K562 (cell line): ENCODE measurements around the gene DHRS2. TPM values are rescaled to one million over a fixed set of nuclear protein-coding genes. Genes with fewer than 3 reads are reported as not detected.

Experiments
- ETV1 ChIP-seq: fragments of 450-650 bp; conservative IDR thresholded peaks from 2 replicates; pipeline ENCODE4 v1.6.1; 2016; ENCODE audit warnings: missing genetic modification characterization, control low read depth, low read depth, missing compliant biosample characterization
- EWSR1 ChIP-seq: fragments of 450-650 bp; IDR thresholded peaks from 2 replicates; pipeline ENCODE4 v1.6.1; 2018; ENCODE audit warnings: borderline replicate concordance, mild to moderate bottlenecking, low read depth, moderate library complexity; ENCODE audit not compliant: partially characterized antibody
- GATAD2A ChIP-seq: fragments of 450-650 bp; IDR thresholded peaks from 2 replicates; pipeline ENCODE4 v1.6.1; 2017
- HNRNPUL1 ChIP-seq: fragments of 200-400 bp; formaldehyde crosslinking; IDR thresholded peaks from 2 replicates; pipeline ENCODE4 v1.6.1; 2017; ENCODE audit warnings: low read length
- IFI16 ChIP-seq: fragments of 250-450 bp; sonication (Bioruptor Pico); IDR thresholded peaks from 2 replicates; pipeline ENCODE4 v2.1.2; 2022; ENCODE audit warnings: mild to moderate bottlenecking, inconsistent platforms
- ILK ChIP-seq: fragments of 450-650 bp; IDR thresholded peaks from 2 replicates; pipeline ENCODE4 v1.6.1; 2016; ENCODE audit warnings: missing genetic modification characterization, low read depth, mild to moderate bottlenecking, missing compliant biosample characterization, moderate library complexity, borderline replicate concordance
- MAZ ChIP-seq, 2 experiments: fragments of 450-650 bp in 1 of 2; sonication (generic) in 1 of 2; formaldehyde crosslinking; IDR thresholded peaks in 1 of 2; conservative IDR thresholded peaks in 1 of 2; 2 replicates each; pipeline versions ENCODE4 v1.4.0 to v1.5.0; 2020; ENCODE audit warnings: mild to moderate bottlenecking in 1 of 2, missing genetic modification reagents in 1 of 2
- NCOA2 ChIP-seq, 2 experiments: fragments of 450-650 bp; IDR thresholded peaks; 2 replicates each; pipeline ENCODE4 v1.6.1; 2018; ENCODE audit warnings: mild to moderate bottlenecking in 2 of 2, moderate library complexity in 1 of 2; ENCODE audit not compliant: partially characterized antibody in 2 of 2
- NFYB ChIP-seq: IDR thresholded peaks from 2 replicates; pipeline ENCODE4 v1.6.1; 2011; ENCODE audit warnings: mild to moderate bottlenecking, moderate library complexity; ENCODE audit not compliant: insufficient read length; ENCODE audit errors: extremely low read depth
- NR2F6 ChIP-seq: fragments of 450-650 bp; formaldehyde crosslinking; IDR thresholded peaks from 2 replicates; pipeline ENCODE4 v1.4.0; 2020; ENCODE audit warnings: mild to moderate bottlenecking
- PML ChIP-seq: IDR thresholded peaks from 2 replicates; pipeline ENCODE4 v1.6.1; 2012; ENCODE audit warnings: low read length, inconsistent platforms
- TEAD2 ChIP-seq: fragments of 450-650 bp; IDR thresholded peaks from 2 replicates; pipeline ENCODE4 v1.6.1; 2016; ENCODE audit warnings: missing genetic modification characterization, control low read depth, missing compliant biosample characterization
- TRIM28 ChIP-seq: fragments of 450-650 bp; IDR thresholded peaks from 2 replicates; pipeline ENCODE4 v1.6.1; 2017
- U2AF1 ChIP-seq: fragments of 200-400 bp; formaldehyde crosslinking; optimal IDR thresholded peaks from 2 replicates; pipeline ENCODE3; 2017; ENCODE audit warnings: mild to moderate bottlenecking, low read depth, low read length, moderate library complexity
- ZKSCAN8 ChIP-seq: fragments of 200-800 bp; sonication (Bioruptor generic); IDR thresholded peaks from 2 replicates; pipeline ENCODE4 v1.6.1; 2016; ENCODE audit warnings: missing genetic modification characterization, missing compliant biosample characterization
- ZNF24 ChIP-seq: fragments of 450-650 bp; IDR thresholded peaks from 2 replicates; pipeline ENCODE4 v1.6.1; 2016
- ZNF445 ChIP-seq: fragments of 250-450 bp; sonication (Bioruptor Pico); IDR thresholded peaks from 2 replicates; pipeline ENCODE4 v1.4.0; 2020; ENCODE audit warnings: low read depth, mild to moderate bottlenecking, moderate library complexity
- ZNF699 ChIP-seq: fragments of 250-450 bp; sonication (Bioruptor Pico); IDR thresholded peaks from 2 replicates; pipeline ENCODE4 v1.8.0; 2021; ENCODE audit warnings: mild to moderate bottlenecking, moderate library complexity; ENCODE audit not compliant: insufficient replicate concordance
- polyA plus RNA-seq, 8 experiments: library from polyadenylated mRNA; depleted of rRNA in 4 of 8; stranded (reverse) in 5 of 8; unstranded in 3 of 8; fragments of >200 nt; fragmentation: Nextera tagmentation in 2 of 8; fragmentation: Illumina TruSeq in 1 of 8; extraction: Ambion mirVana in 2 of 8; extraction: Trizol in 1 of 8; gene quantifications; 2 replicates each; pipeline versions ENCODE4 v1.2.1 to v1.2.3, GENCODE V29; 2011 to 2014; ENCODE audit warnings: inconsistent platforms in 1 of 8, missing spikeins in 1 of 8
- total RNA-seq, 7 experiments: library from RNA; depleted of rRNA in 6 of 7; stranded (reverse); fragments of >200 nt in 6 of 7; fragmentation: Illumina TruSeq in 2 of 7; extraction: Trizol in 2 of 7; gene quantifications; 2 replicates each; pipeline versions ENCODE4 v1.2.1 to v1.2.3, GENCODE V29; 2011 to 2021; ENCODE audit warnings: low replicate concordance in 1 of 7
- TF ChIP-seq, protein P1 (sequence below): sonication (generic); formaldehyde crosslinking; IDR thresholded peaks from 2 replicates; pipeline ENCODE4 v1.8.0; 2023; ENCODE audit warnings: mild to moderate bottlenecking, missing genetic modification reagents
- TF ChIP-seq, protein P2 (sequence below): fragments of 250-450 bp; sonication (Bioruptor Pico); IDR thresholded peaks from 2 replicates; pipeline ENCODE4 v1.6.1; 2021; ENCODE audit warnings: mild to moderate bottlenecking
- TF ChIP-seq, protein P3 (sequence below): IDR thresholded peaks from 2 replicates; pipeline ENCODE4 v1.6.1; 2011; ENCODE audit warnings: borderline replicate concordance, low read depth, mild to moderate bottlenecking, moderate library complexity, low read length; ENCODE audit not compliant: insufficient read depth, poor library complexity, severe bottlenecking
- TF ChIP-seq, protein P4 (sequence below): fragments of 450-650 bp; formaldehyde crosslinking; conservative IDR thresholded peaks from 2 replicates; pipeline ENCODE4 v1.4.0; 2022; ENCODE audit warnings: mild to moderate bottlenecking, missing genetic modification characterization
- TF ChIP-seq, protein P5 (sequence below): fragments of 250-450 bp; sonication (Bioruptor Pico); IDR thresholded peaks from 2 replicates; pipeline ENCODE4 v1.8.0; 2021; ENCODE audit warnings: moderate library complexity, mild to moderate bottlenecking, inconsistent platforms

Gene DHRS2
- total and polyA plus RNA-seq, 9 of the 15 experiments (the other 6 are each of a cell fraction or from before 2014, with no cell fraction given): 2.9 to 96.8 (median 64.4) TPM

DNA sequence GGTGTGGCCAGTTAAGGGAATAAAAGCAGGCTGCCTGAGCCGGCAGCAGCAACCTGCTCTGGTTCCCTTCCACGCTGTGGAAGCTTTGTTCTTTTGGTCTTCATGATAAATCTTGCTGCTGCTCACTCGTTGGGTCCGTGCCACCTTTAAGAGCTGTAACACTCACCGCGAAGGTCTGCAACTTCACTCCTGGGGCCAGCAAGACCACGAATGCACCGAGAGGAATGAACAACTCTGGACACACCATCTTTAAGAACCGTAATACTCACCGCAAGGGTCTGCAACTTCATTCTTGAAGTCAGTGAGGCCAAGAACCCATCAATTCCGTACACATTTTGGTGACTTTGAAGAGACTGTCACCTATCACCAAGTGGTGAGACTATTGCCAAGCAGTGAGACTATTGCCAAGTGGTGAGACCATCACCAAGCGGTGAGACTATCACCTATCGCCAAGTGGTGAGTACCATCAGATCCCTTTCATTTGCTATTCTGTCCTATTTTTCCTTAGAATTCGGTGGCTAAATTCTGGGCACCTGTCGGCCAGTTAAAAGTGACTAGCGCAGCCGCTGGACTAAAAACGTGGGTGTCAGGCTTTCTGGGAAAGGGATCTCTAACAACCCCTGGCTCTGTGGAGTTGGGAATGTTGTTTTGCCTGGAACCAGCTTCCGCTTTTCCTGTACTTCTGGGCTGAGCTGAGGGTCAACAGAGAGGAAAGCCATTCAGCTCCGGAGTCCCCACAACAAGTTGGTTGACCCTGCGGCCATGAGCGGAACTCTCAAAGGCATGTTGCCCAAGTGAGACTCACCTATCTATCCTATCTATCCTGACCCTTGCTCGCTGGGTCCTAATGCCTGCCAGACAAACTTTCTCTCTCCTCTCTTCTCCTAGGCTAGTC, at the start of gene DHRS2 (continued):
- TF ChIP-seq, protein P1, sequence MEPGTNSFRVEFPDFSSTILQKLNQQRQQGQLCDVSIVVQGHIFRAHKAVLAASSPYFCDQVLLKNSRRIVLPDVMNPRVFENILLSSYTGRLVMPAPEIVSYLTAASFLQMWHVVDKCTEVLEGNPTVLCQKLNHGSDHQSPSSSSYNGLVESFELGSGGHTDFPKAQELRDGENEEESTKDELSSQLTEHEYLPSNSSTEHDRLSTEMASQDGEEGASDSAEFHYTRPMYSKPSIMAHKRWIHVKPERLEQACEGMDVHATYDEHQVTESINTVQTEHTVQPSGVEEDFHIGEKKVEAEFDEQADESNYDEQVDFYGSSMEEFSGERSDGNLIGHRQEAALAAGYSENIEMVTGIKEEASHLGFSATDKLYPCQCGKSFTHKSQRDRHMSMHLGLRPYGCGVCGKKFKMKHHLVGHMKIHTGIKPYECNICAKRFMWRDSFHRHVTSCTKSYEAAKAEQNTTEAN: no peak
- TF ChIP-seq, protein P2, sequence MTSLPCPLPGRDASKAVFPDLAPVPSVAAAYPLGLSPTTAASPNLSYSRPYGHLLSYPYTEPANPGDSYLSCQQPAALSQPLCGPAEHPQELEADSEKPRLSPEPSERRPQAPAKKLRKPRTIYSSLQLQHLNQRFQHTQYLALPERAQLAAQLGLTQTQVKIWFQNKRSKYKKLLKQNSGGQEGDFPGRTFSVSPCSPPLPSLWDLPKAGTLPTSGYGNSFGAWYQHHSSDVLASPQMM (CRISPR knock-in tag): no peak
- TF ChIP-seq, protein P3, sequence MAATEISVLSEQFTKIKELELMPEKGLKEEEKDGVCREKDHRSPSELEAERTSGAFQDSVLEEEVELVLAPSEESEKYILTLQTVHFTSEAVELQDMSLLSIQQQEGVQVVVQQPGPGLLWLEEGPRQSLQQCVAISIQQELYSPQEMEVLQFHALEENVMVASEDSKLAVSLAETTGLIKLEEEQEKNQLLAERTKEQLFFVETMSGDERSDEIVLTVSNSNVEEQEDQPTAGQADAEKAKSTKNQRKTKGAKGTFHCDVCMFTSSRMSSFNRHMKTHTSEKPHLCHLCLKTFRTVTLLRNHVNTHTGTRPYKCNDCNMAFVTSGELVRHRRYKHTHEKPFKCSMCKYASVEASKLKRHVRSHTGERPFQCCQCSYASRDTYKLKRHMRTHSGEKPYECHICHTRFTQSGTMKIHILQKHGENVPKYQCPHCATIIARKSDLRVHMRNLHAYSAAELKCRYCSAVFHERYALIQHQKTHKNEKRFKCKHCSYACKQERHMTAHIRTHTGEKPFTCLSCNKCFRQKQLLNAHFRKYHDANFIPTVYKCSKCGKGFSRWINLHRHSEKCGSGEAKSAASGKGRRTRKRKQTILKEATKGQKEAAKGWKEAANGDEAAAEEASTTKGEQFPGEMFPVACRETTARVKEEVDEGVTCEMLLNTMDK: no peak
- TF ChIP-seq NCOA2 (IDR thresholded peaks at IDR 0.05; ENCODE audit: partially characterized antibody in 2 of 2) (no peak), ZKSCAN8 (CRISPR knock-in tag) (no peak), MAZ (CRISPR knock-in tag; conservative IDR thresholded peaks at IDR 0.05 in 1 of 2, IDR thresholded peaks at IDR 0.05 in 1 of 2) (no peak), TRIM28 (no peak), ZNF699 (CRISPR knock-in tag) (no peak), IFI16 (no peak), U2AF1 (no peak), NR2F6 (no peak), ZNF24 (no peak), NFYB (peak; percentile 71), ZNF445 (CRISPR knock-in tag) (no peak), ILK (tag) (no peak), ETV1 (tag) (no peak), GATAD2A (no peak), EWSR1 (no peak), PML (peak; percentile 37; the same call in 1 of the 2 replicates), TEAD2 (no peak), HNRNPUL1 (no peak)
- TF ChIP-seq, protein P4, sequence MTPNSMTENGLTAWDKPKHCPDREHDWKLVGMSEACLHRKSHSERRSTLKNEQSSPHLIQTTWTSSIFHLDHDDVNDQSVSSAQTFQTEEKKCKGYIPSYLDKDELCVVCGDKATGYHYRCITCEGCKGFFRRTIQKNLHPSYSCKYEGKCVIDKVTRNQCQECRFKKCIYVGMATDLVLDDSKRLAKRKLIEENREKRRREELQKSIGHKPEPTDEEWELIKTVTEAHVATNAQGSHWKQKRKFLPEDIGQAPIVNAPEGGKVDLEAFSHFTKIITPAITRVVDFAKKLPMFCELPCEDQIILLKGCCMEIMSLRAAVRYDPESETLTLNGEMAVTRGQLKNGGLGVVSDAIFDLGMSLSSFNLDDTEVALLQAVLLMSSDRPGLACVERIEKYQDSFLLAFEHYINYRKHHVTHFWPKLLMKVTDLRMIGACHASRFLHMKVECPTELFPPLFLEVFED (CRISPR knock-in tag): no peak
- TF ChIP-seq, protein P5, sequence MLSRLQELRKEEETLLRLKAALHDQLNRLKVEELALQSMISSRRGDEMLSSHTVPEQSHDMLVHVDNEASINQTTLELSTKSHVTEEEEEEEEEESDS: no peak
